SK-N-SH (cell line): ENCODE measurements around the gene C1QL4. TPM values are rescaled to one million over a fixed set of nuclear protein-coding genes. Genes with fewer than 3 reads are reported as not detected.

Experiments used
- CTCF ChIA-PET: fragments of 300-600, 350-600 bp; formaldehyde crosslinking; extraction: SDS; loops from one replicate; lab custom pipeline; 2021; lab: Yijun Ruan, JAX
- POLR2A ChIA-PET: fragments of 350-600 bp; sonication (Branson Sonifier 250); formaldehyde crosslinking; extraction: SDS; loops from one replicate; lab custom pipeline; 2020; ENCODE audit warnings: antibody characterized with exemption, inconsistent platforms; lab: Yijun Ruan, JAX
- DNase-seq: peaks from one replicate; pipeline ENCODE4 v3.0.0; 2012
- H2AFZ ChIP-seq: fragments of 200-600 bp; sonication (generic); 2 replicates; pipeline ENCODE4 v1.8.1; 2016; ENCODE audit warnings: antibody characterized with exemption, mild to moderate bottlenecking, low read depth
- H3F3A ChIP-seq: fragments of 200-600 bp; sonication (generic); replicated peaks from 2 replicates; pipeline ENCODE3; 2016; ENCODE audit warnings: antibody characterized with exemption, mild to moderate bottlenecking; ENCODE audit not compliant: insufficient read depth
- H3K27ac ChIP-seq, 2 experiments: fragments of 200-500 bp in 1 of 2; fragments of 200-600 bp in 1 of 2; sonication (Bioruptor generic) in 1 of 2; sonication (generic), shearing (Covaris generic) in 1 of 2; 2 replicates each; pipeline versions ENCODE4 v1.5.1 to v1.6.1; 2014 to 2016; ENCODE audit warnings: low read depth in 2 of 2, inconsistent platforms in 1 of 2, low read length in 1 of 2, mild to moderate bottlenecking in 1 of 2, mixed read lengths in 1 of 2
- H3K27me3 ChIP-seq: fragments of 200-600 bp; sonication (generic), shearing (Covaris generic); 2 replicates; pipeline ENCODE4 v1.6.1; 2016; ENCODE audit warnings: mixed run types; ENCODE audit not compliant: insufficient read depth
- H3K36me3 ChIP-seq, 2 experiments: fragments of 200-500 bp in 1 of 2; fragments of 200-600 bp in 1 of 2; sonication (Bioruptor generic) in 1 of 2; sonication (generic) in 1 of 2; replicated peaks in 1 of 2; 2 replicates each; pipeline versions ENCODE3 to v1.5.1; 2014 to 2016; ENCODE audit warnings: low read length in 1 of 2, mild to moderate bottlenecking in 1 of 2; ENCODE audit not compliant: insufficient read depth in 2 of 2, control insufficient read depth in 1 of 2
- H3K4me1 ChIP-seq, 2 experiments: fragments of 200-500 bp in 1 of 2; fragments of 200-600 bp in 1 of 2; sonication (Bioruptor generic) in 1 of 2; sonication (generic), shearing (Covaris generic) in 1 of 2; 2 replicates each; pipeline versions ENCODE4 v1.5.1 to v1.6.1; 2014 to 2016; ENCODE audit warnings: low read depth in 1 of 2, low read length in 1 of 2, mixed run types in 1 of 2; ENCODE audit not compliant: insufficient read depth in 2 of 2, control insufficient read depth in 1 of 2
- H3K4me2 ChIP-seq: fragments of 200-600 bp; sonication (generic), shearing (Covaris generic); 2 replicates; pipeline ENCODE4 v1.6.1; 2017; ENCODE audit warnings: mixed run types
- H3K4me3 ChIP-seq, 2 experiments: fragments of 200-500 bp in 1 of 2; fragments of 200-600 bp in 1 of 2; sonication (Bioruptor generic) in 1 of 2; sonication (generic), shearing (Covaris generic) in 1 of 2; 2 replicates each; pipeline versions ENCODE4 v1.5.1 to v1.8.1; 2014 to 2016; ENCODE audit warnings: low read depth in 2 of 2, inconsistent platforms in 1 of 2, low read length in 1 of 2, mild to moderate bottlenecking in 1 of 2, mixed read lengths in 1 of 2, moderate library complexity in 1 of 2
- H3K79me2 ChIP-seq: fragments of 200-600 bp; sonication (generic); 2 replicates; pipeline ENCODE4 v1.8.1; 2017; ENCODE audit warnings: mild to moderate bottlenecking; ENCODE audit not compliant: insufficient read depth
- H3K9ac ChIP-seq: fragments of 200-600 bp; sonication (generic); 2 replicates; pipeline ENCODE4 v1.6.1; 2017; ENCODE audit warnings: mixed run types
- H3K9me2 ChIP-seq: fragments of 200-600 bp; sonication (generic); 2 replicates; pipeline ENCODE4 v1.6.1; 2017; ENCODE audit warnings: mixed run types
- H3K9me3 ChIP-seq: fragments of 200-600 bp; sonication (generic); 2 replicates; pipeline ENCODE4 v1.6.1; 2017; ENCODE audit warnings: mixed run types, mild to moderate bottlenecking, moderate library complexity
- H4K20me1 ChIP-seq: fragments of 200-600 bp; sonication (generic); 2 replicates; pipeline ENCODE4 v1.6.1; 2017; ENCODE audit warnings: mild to moderate bottlenecking, mixed run types; ENCODE audit not compliant: insufficient read depth
- FOSL2 ChIP-seq: IDR thresholded peaks from 2 replicates; pipeline ENCODE4 v1.4.0; 2012; ENCODE audit warnings: low read depth, mild to moderate bottlenecking, moderate library complexity, borderline replicate concordance
- FOXJ3 ChIP-seq: sonication (generic); formaldehyde crosslinking; IDR thresholded peaks from 2 replicates; pipeline ENCODE4 v1.5.1; 2020; ENCODE audit warnings: mild to moderate bottlenecking, missing genetic modification reagents
- FOXM1 ChIP-seq: IDR thresholded peaks from 2 replicates; pipeline ENCODE4 v1.4.0; 2012; ENCODE audit warnings: low read depth, mild to moderate bottlenecking
- GATA2 ChIP-seq: sonication (generic); formaldehyde crosslinking; IDR thresholded peaks from 2 replicates; pipeline ENCODE4 v1.5.0; 2020; ENCODE audit warnings: mild to moderate bottlenecking, missing genetic modification reagents
- PBX3 ChIP-seq: IDR thresholded peaks from 2 replicates; pipeline ENCODE4; 2012
- RAD21 ChIP-seq: IDR thresholded peaks from 2 replicates; pipeline ENCODE4 v1.6.1; 2012; ENCODE audit warnings: mild to moderate bottlenecking, low read length
- RFX5 ChIP-seq: IDR thresholded peaks from 2 replicates; pipeline ENCODE4 v1.6.1; 2012; ENCODE audit warnings: mild to moderate bottlenecking, improper control_type of control experiment, low read length
- SMC3 ChIP-seq: IDR thresholded peaks from 2 replicates; pipeline ENCODE4 v1.6.1; 2012; ENCODE audit warnings: low read depth, low read length, improper control_type of control experiment
- USF2 ChIP-seq: fragments of 150-350 bp; IDR thresholded peaks from 2 replicates; pipeline ENCODE4 v1.6.1; 2017; ENCODE audit warnings: antibody characterized with exemption, low read length, low read depth, borderline replicate concordance
- WGBS: methylation state at CpG from one replicate; pipeline ENCODE4 v1.1.6; 2017; ENCODE audit warnings: low lambda C conversion rate; 5-methylcytosine and 5-hydroxymethylcytosine counted together
- polyA plus RNA-seq, 3 experiments: library from polyadenylated mRNA; depleted of rRNA; stranded (reverse); fragments of >200 nt; gene quantifications; 2 replicates each; pipeline ENCODE4 v1.2.3, GENCODE V29; 2012

The C1QL4 gene
- polyA plus RNA-seq, 1 of the 3 experiments (the other 2 are of a cell fraction), result 14.6 TPM

- no peaks in the 10 kb centered on the region for H3K79me2 ChIP-seq
- ChIA-PET CTCF (interaction anchor here (0.8 to 29.6 kb wide), 12 partner anchors 10 to 287 kb away, joined by 3 to 658 read pairs (median 7); partner anchors contain the start of genes C1QL4 and DNAJC22), POLR2A (interaction anchor here (0.6 to 3.6 kb wide), 8 partner anchors 11 to 74 kb away, joined by 3 to 34 read pairs (median 6); partner anchors contain the start of genes SPATS2 and TROAP)
- no peaks in the 10 kb centered on the region for H4K20me1 ChIP-seq
- H3K27ac ChIP-seq, result peak overlapping the region in 1 of 2 experiments; percentile 71; a peak in 3 of 4 replicates
- H3K27me3 ChIP-seq, result no peaks in the 10 kb centered on the region
- H3K4me3 ChIP-seq, result no peak overlapping the region
- 0 out of 2 replicates have a peak overlapping the region, but pooled peaks have one; percentile 25 for H3K9ac ChIP-seq
- no peaks in the 10 kb centered on the region for H3K9me2 ChIP-seq
- no peak for TF ChIP-seq FOXM1
- TF ChIP-seq FOXJ3 (CRISPR knock-in tag), result no peak
- no peak for TF ChIP-seq RAD21
- peak; percentile 61 for TF ChIP-seq PBX3
- peak; percentile 73 for DNase-seq
- H3F3A ChIP-seq, result no peaks in the 10 kb centered on the region
- WGBS, result 61% methylated on average over 12 of the region's 18 CpGs
- peak overlapping the region; percentile 63; the same call in 1 of the 2 replicates for H2AFZ ChIP-seq
- H3K4me2 ChIP-seq, result peak overlapping the region; percentile 59; the same call in 1 of the 2 replicates
- H3K9me3 ChIP-seq, result no peaks in the 10 kb centered on the region
- no peaks in the 10 kb centered on the region for H3K36me3 ChIP-seq
- peaks cover 7 to 29% of the 10 kb centered on the region in 2 experiments; a peak in 3 of 4 replicates for H3K4me1 ChIP-seq
These were observed 43.7 kb downstream of the C1QL4 start for GRCh38 chr12:49293056-49293956.

- no peaks in the 10 kb centered on the region for H4K20me1 ChIP-seq
- CTCF ChIA-PET, result interaction anchor here (0.8 to 29.6 kb wide), 8 partner anchors 10 to 205 kb away, joined by 3 to 658 read pairs (median 13); partner anchors contain the start of genes C1QL4 and DNAJC22
- H3K27ac ChIP-seq, result peak overlapping the region in 1 of 2 experiments; percentile 71; a peak in 2 of 4 replicates
- DNase-seq, result peak; percentile 61
- no peaks in the 10 kb centered on the region for H3K27me3 ChIP-seq
- H3F3A ChIP-seq, result no peaks in the 10 kb centered on the region
- WGBS, result 70% methylated on average over 6 of the region's 7 CpGs
- H3K4me2 ChIP-seq, result peak overlapping the region; percentile 59; the same call in 1 of the 2 replicates
- H3K9me3 ChIP-seq, result no peaks in the 10 kb centered on the region
- peak overlapping the region; percentile 63; the same call in 1 of the 2 replicates for H2AFZ ChIP-seq
- no peak overlapping the region for H3K4me3 ChIP-seq
- H3K79me2 ChIP-seq, result no peaks in the 10 kb centered on the region
- no peaks in the 10 kb centered on the region for H3K9me2 ChIP-seq
- TF ChIP-seq RAD21 (no peak), FOSL2 (no peak), GATA2 (CRISPR knock-in tag) (no peak), SMC3 (no peak), RFX5 (no peak), FOXM1 (no peak), USF2 (no peak)
- 0 out of 2 replicates have a peak overlapping the region, but pooled peaks have one; percentile 25 for H3K9ac ChIP-seq
- POLR2A ChIA-PET, result interaction anchor here (1.1 to 3.6 kb wide), 6 partner anchors 30 to 74 kb away, joined by 3 to 34 read pairs (median 6); partner anchors contain the start of genes SPATS2 and TROAP
- H3K36me3 ChIP-seq, result no peaks in the 10 kb centered on the region
- H3K4me1 ChIP-seq, result peaks cover 7 to 29% of the 10 kb centered on the region in 2 experiments; a peak in 3 of 4 replicates
These were observed 44.3 kb downstream of the C1QL4 start for GRCh38 chr12:49292729-49293055.
